Measurements from ENCODE around the gene CDC123. TPM values are rescaled to one million over a fixed set of nuclear protein-coding genes. Genes with fewer than 3 reads are reported as not detected.

Gene CDC123
- total and polyA plus RNA-seq, 2 of the 4 experiments (the other 2 are of a cell fraction) = 100 to 203 TPM

DNA sequence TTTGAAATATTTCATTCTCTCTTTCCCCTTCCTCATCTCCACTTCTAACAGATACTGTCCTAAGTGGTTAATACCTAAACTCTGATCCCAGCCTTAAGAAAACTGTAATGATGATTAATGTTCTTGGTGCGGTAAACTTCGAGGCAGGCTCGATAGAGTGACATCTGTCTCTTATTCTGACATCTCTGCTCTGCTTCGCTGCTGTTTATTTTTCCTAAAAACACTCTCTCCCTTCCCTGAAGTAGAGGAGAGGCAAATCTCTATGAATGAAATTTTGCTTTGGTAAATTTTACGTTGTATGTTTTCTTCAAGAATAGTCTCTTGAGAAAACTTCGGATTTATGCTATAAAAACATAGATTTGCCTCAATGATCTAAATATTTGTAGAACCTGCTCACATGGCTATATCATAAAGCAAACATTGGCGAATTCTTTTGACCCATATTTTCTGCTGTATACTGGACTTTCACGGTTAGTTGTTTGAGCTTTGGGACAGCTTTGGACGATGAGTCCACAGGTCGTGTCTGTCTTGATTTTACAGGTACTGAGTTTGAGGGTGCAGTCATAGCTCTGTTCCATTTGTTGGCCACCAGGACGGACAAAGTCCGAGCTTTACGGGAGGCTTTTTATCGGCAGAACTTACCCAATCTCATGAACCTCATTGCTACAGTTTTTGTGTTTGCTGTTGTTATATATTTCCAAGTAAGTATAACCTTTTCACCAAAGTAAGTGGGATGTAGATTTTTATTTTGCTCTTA lies 39.4 kb upstream of the CDC123 start:
- CTCF ChIA-PET = no interaction called here
- BruUV-seq (replicated peaks) = no TSS peak

More for the DNA sequence above, 39.4 kb upstream of the CDC123 start:
- Histone ChIP-seq H4K91ac (ENCODE audit: insufficient read depth, low read depth, low read length) (no peak overlapping the region), H3K4me3 (ENCODE audit: insufficient read depth, low read depth, low read length) (no peak overlapping the region), H3K56ac (ENCODE audit: extremely low read depth, insufficient read depth, low read length) (no peak overlapping the region), H2AFZ (replicated peaks; ENCODE audit: low read length, poor library complexity) (no peak overlapping the region), H2AK9ac (replicated peaks; ENCODE audit: low read depth, low read length, poor library complexity) (no peak overlapping the region), H3K27ac (ENCODE audit: insufficient read depth, low read length) (no peak overlapping the region), H4K20me1 (ENCODE audit: insufficient read depth, low read length) (no peaks in the 10 kb centered on the region), H4K5ac (ENCODE audit: low read depth, low read length) (no peak overlapping the region), H3K36me3 (ENCODE audit: control insufficient read depth, insufficient read depth, low read length) (peaks cover 30% of the 10 kb centered on the region), H3K14ac (replicated peaks; ENCODE audit: low read depth, low read length) (no peak overlapping the region), H2BK15ac (ENCODE audit: low read depth, low read length) (no peak overlapping the region), H3K9me1 (ENCODE audit: insufficient read depth, low read length) (peaks cover 6% of the 10 kb centered on the region), H3K18ac (ENCODE audit: low read depth, low read length) (no peak overlapping the region), H2BK20ac (ENCODE audit: low read depth, low read length) (no peak overlapping the region), H3K23ac (ENCODE audit: low read depth, low read length) (no peak overlapping the region), H3K4me1 (ENCODE audit: control insufficient read depth, insufficient read depth, low read length) (no peaks in the 10 kb centered on the region), H4K8ac (ENCODE audit: low read depth in 2 of 2, low read length in 2 of 2) (no peak overlapping the region), H3K9ac (ENCODE audit: low read depth, low read length) (no peak overlapping the region), H2BK120ac (ENCODE audit: low read depth, low read length) (no peak overlapping the region), H2AK5ac (ENCODE audit: low read depth, low read length) (no peak overlapping the region), H3K27me3 (ENCODE audit: control insufficient read depth, insufficient read depth, low read length) (no peaks in the 10 kb centered on the region), H3K4ac (ENCODE audit: low read depth, low read length) (no peak overlapping the region), H3K9me3 (ENCODE audit: control insufficient read depth, insufficient read depth, low read length) (no peaks in the 10 kb centered on the region), H3K79me1 (ENCODE audit: low read depth in 1 of 2, low read length in 2 of 2) (peaks cover 0 to 11% of the 10 kb centered on the region in 2 experiments; a peak in 1 of 4 replicates), H3K4me2 (ENCODE audit: low read depth, low read length) (no peak overlapping the region), H2BK5ac (ENCODE audit: low read depth, low read length, poor library complexity, severe bottlenecking) (no peak overlapping the region)
- in situ Hi-C loops (cut with MboI; ENCODE audit: low sequenced_read_pairs) = no loop called here
- ATAC-seq (ENCODE audit: low read depth) (no peak), DNase-seq (no peak)
- dilution Hi-C loops (cut with HindIII; ENCODE audit: low sequenced_read_pairs, unreplicated experiment) = no loop called here
- no peak for TF ChIP-seq MAZ (IDR thresholded peaks at IDR 0.05; ENCODE audit: borderline replicate concordance, low read depth, low read length)
- no peak for TF ChIP-seq NFE2L2 (IDR thresholded peaks at IDR 0.05; ENCODE audit: low read depth, low read length)
- TF ChIP-seq RFX5 (IDR thresholded peaks at IDR 0.05; ENCODE audit: low read depth, low read length) = no peak
- TF ChIP-seq, protein P1, sequence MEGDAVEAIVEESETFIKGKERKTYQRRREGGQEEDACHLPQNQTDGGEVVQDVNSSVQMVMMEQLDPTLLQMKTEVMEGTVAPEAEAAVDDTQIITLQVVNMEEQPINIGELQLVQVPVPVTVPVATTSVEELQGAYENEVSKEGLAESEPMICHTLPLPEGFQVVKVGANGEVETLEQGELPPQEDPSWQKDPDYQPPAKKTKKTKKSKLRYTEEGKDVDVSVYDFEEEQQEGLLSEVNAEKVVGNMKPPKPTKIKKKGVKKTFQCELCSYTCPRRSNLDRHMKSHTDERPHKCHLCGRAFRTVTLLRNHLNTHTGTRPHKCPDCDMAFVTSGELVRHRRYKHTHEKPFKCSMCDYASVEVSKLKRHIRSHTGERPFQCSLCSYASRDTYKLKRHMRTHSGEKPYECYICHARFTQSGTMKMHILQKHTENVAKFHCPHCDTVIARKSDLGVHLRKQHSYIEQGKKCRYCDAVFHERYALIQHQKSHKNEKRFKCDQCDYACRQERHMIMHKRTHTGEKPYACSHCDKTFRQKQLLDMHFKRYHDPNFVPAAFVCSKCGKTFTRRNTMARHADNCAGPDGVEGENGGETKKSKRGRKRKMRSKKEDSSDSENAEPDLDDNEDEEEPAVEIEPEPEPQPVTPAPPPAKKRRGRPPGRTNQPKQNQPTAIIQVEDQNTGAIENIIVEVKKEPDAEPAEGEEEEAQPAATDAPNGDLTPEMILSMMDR (conservative IDR thresholded peaks at IDR 0.05; ENCODE audit: low read depth, low read length) = no peak
- no peak for TF ChIP-seq POLR2A (IDR thresholded peaks at IDR 0.05; ENCODE audit: low read depth, low read length)
- no peak for TF ChIP-seq MXI1 (IDR thresholded peaks at IDR 0.05; ENCODE audit: borderline replicate concordance, low read depth, low read length)
- TF ChIP-seq MAFK (IDR thresholded peaks at IDR 0.05; ENCODE audit: low read depth, low read length) = no peak
- no peak for TF ChIP-seq SMC3 (IDR thresholded peaks at IDR 0.05; ENCODE audit: low read depth, low read length)
- TF ChIP-seq RAD21 (IDR thresholded peaks at IDR 0.05; ENCODE audit: low read length) = no peak
- TF ChIP-seq, protein P2, sequence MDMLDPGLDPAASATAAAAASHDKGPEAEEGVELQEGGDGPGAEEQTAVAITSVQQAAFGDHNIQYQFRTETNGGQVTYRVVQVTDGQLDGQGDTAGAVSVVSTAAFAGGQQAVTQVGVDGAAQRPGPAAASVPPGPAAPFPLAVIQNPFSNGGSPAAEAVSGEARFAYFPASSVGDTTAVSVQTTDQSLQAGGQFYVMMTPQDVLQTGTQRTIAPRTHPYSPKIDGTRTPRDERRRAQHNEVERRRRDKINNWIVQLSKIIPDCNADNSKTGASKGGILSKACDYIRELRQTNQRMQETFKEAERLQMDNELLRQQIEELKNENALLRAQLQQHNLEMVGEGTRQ (IDR thresholded peaks at IDR 0.05; ENCODE audit: low read depth, low read length) = no peak
- no peak for TF ChIP-seq CEBPB (IDR thresholded peaks at IDR 0.05; ENCODE audit: low read depth, low read length)
- no peak for TF ChIP-seq BHLHE40 (IDR thresholded peaks at IDR 0.05; ENCODE audit: low read depth, low read length)
- TF ChIP-seq, protein P3, sequence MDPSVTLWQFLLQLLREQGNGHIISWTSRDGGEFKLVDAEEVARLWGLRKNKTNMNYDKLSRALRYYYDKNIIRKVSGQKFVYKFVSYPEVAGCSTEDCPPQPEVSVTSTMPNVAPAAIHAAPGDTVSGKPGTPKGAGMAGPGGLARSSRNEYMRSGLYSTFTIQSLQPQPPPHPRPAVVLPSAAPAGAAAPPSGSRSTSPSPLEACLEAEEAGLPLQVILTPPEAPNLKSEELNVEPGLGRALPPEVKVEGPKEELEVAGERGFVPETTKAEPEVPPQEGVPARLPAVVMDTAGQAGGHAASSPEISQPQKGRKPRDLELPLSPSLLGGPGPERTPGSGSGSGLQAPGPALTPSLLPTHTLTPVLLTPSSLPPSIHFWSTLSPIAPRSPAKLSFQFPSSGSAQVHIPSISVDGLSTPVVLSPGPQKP (IDR thresholded peaks at IDR 0.05; ENCODE audit: borderline replicate concordance, low read depth, low read length) = no peak
- no peak for TF ChIP-seq FOS (IDR thresholded peaks at IDR 0.05; ENCODE audit: low read depth, low read length)
- 75% methylated on average over 2 of the region's 14 CpGs; no CpG with 5 or more reads in 1 of the 2 experiments for WGBS, 2 experiments (ENCODE audit: extremely low coverage in 2 of 2, insufficient read length in 1 of 2)
- intact Hi-C loops (cut with micrococcal nuclease) = loop anchor here (10.0 kb wide), 1 partner anchor 1822 kb away; no protein-coding TSS in a partner anchor
- POLR2A ChIA-PET (ENCODE audit: unreplicated experiment) = no interaction called here

Measured in IMR-90 (cell line).